PC-3 (cell line): ENCODE measurements around the gene TSEN2. TPM values are rescaled to one million over a fixed set of nuclear protein-coding genes. Genes with fewer than 3 reads are reported as not detected.

Experiments
- ATAC-seq: fragments of 200-7000 bp; cut with Tn5 transposase; 2 replicates; pipeline ENCODE4 v1.9.1; 2020; ENCODE audit warnings: mild to moderate bottlenecking, moderate library complexity
- BruUV-seq: library from RNA; stranded (reverse); fragments of 400-500 nt; replicated peaks from 2 replicates; lab custom pipeline; 2021; lab: Mats Ljungman, UMichigan
- CTCF ChIA-PET: fragments of 300-600 bp; sonication (Branson Sonifier 250); formaldehyde crosslinking; loops from one replicate; lab custom pipeline; 2022; ENCODE audit warnings: antibody characterized with exemption; lab: Charles Lee
- POLR2A ChIA-PET: fragments of 300-600 bp; sonication (Branson Sonifier 250); formaldehyde crosslinking; loops from one replicate; lab custom pipeline; 2022; ENCODE audit warnings: antibody characterized with exemption; ENCODE audit not compliant: unreplicated experiment; lab: Charles Lee
- DNase-seq: peaks from one replicate; pipeline ENCODE4 v3.0.0-alpha.2; 2015
- H2AFZ ChIP-seq: fragments of 300-600 bp; sonication (generic); 2 replicates; pipeline ENCODE4 v1.6.0; 2016; ENCODE audit warnings: antibody characterized with exemption, low read length
- H3F3A ChIP-seq: fragments of 300-600 bp; sonication (generic); one replicate; pipeline ENCODE4 v1.6.0; 2017; ENCODE audit warnings: antibody characterized with exemption, low read length, control low read depth, mild to moderate bottlenecking; ENCODE audit not compliant: unreplicated experiment
- H3K27ac ChIP-seq: fragments of 300-600 bp; sonication (generic); 2 replicates; pipeline ENCODE4 v1.5.1; 2016; ENCODE audit warnings: mild to moderate bottlenecking, low read length
- H3K27me3 ChIP-seq: fragments of 300-600 bp; sonication (generic); 2 replicates; pipeline ENCODE4 v1.6.1; 2016; ENCODE audit warnings: low read length, mixed read lengths
- H3K36me3 ChIP-seq: fragments of 300-600 bp; sonication (generic); 2 replicates; pipeline ENCODE4 v1.6.1; 2016; ENCODE audit warnings: low read depth, mixed run types, low read length, mixed read lengths
- H3K4me1 ChIP-seq: fragments of 300-600 bp; sonication (generic); 2 replicates; pipeline ENCODE4 v1.5.1; 2016; ENCODE audit warnings: low read length; ENCODE audit not compliant: insufficient read depth
- H3K4me2 ChIP-seq: fragments of 300-600 bp; sonication (generic); 2 replicates; pipeline ENCODE4 v1.6.0; 2016; ENCODE audit warnings: low read length
- H3K4me3 ChIP-seq: fragments of 300-600 bp; sonication (generic); 2 replicates; pipeline ENCODE4 v1.5.1; 2016; ENCODE audit warnings: mild to moderate bottlenecking, low read length, mixed read lengths
- H3K79me2 ChIP-seq: fragments of 300-600 bp; sonication (generic); 2 replicates; pipeline ENCODE4 v1.6.1; 2017; ENCODE audit warnings: low read length, mixed read lengths
- H3K9ac ChIP-seq: fragments of 300-600 bp; sonication (generic); 2 replicates; pipeline ENCODE4 v1.6.0; 2016; ENCODE audit warnings: mild to moderate bottlenecking, low read length
- H3K9me2 ChIP-seq: fragments of 300-600 bp; sonication (generic); replicated peaks from 2 replicates; pipeline ENCODE4 v1.6.1; 2016; ENCODE audit warnings: mixed run types, low read length, mixed read lengths
- H3K9me3 ChIP-seq: fragments of 300-600 bp; sonication (generic); 2 replicates; pipeline ENCODE4 v1.6.1; 2016; ENCODE audit warnings: low read length, mixed read lengths
- H4K20me1 ChIP-seq: fragments of 300-600 bp; sonication (generic); 2 replicates; pipeline ENCODE4 v1.6.1; 2016; ENCODE audit warnings: low read length, mixed read lengths
- CTCF ChIP-seq: fragments of 300-600 bp; sonication (generic); conservative IDR thresholded peaks from 2 replicates; pipeline ENCODE4 v1.5.1; 2017; ENCODE audit warnings: antibody characterized with exemption, low read depth, mild to moderate bottlenecking, low read length
- EZH2 ChIP-seq: fragments of 300-600 bp; sonication (generic); IDR thresholded peaks from one replicate; pipeline ENCODE4 v1.6.1; 2017; ENCODE audit warnings: antibody characterized with exemption, mild to moderate bottlenecking, low read length; ENCODE audit not compliant: unreplicated experiment
- EZH2phosphoT487 ChIP-seq: fragments of 300-600 bp; sonication (generic); IDR thresholded peaks from 2 replicates; pipeline ENCODE4 v1.6.1; 2018; ENCODE audit warnings: mild to moderate bottlenecking, antibody characterized with exemption, low read length, borderline replicate concordance
- intact Hi-C: fragments of 100-400 bp; cut with micrococcal nuclease; formaldehyde crosslinking; loops from 2 replicates; pipeline ENCODE4 v1.9.0; 2023
- total RNA-seq: library from RNA; depleted of rRNA; stranded (reverse); fragments of >200 nt; gene quantifications from 2 replicates; pipeline ENCODE4 v1.2.3, GENCODE V29; 2014

TSEN2 gene
- total RNA-seq, 1 experiment from 2014 or later, result 40.2 TPM

DNA sequence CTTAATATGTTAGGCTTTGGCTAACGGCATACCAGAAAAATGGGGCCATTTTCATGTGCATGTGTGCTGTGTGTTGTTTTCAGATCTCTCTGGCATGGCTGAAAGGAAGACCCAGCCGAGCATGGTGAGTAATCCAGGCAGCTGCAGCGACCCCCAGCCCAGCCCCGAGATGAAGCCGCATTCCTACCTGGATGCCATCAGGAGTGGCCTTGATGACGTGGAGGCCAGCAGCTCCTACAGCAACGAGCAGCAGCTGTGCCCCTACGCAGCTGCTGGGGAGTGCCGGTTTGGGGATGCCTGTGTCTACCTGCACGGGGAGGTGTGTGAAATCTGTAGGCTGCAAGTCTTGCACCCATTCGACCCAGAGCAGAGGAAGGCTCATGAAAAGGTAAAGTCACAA lies 87.7 kb downstream of the TSEN2 start:
- Histone ChIP-seq H3K4me3 (no peak overlapping the region), H3F3A (no peaks in the 10 kb centered on the region), H3K9ac (no peak overlapping the region), H3K9me2 (no peaks in the 10 kb centered on the region), H4K20me1 (peaks cover 8% of the 10 kb centered on the region; the same call in 1 of the 2 replicates), H3K4me2 (no peak overlapping the region), H3K9me3 (no peaks in the 10 kb centered on the region), H3K27ac (no peak overlapping the region), H3K4me1 (no peaks in the 10 kb centered on the region), H2AFZ (no peak overlapping the region), H3K36me3 (peaks cover 65% of the 10 kb centered on the region), H3K27me3 (no peaks in the 10 kb centered on the region), H3K79me2 (peaks cover 21% of the 10 kb centered on the region)
- intact Hi-C loops, result no loop called here
- TF ChIP-seq EZH2, result no peak
- no peak for TF ChIP-seq EZH2phosphoT487
- no peak for TF ChIP-seq CTCF
- ChIA-PET CTCF (no interaction called here), POLR2A (no interaction called here)
- DNase-seq (no peak), ATAC-seq (no peak)
- BruUV-seq, result no TSS peak

DNA sequence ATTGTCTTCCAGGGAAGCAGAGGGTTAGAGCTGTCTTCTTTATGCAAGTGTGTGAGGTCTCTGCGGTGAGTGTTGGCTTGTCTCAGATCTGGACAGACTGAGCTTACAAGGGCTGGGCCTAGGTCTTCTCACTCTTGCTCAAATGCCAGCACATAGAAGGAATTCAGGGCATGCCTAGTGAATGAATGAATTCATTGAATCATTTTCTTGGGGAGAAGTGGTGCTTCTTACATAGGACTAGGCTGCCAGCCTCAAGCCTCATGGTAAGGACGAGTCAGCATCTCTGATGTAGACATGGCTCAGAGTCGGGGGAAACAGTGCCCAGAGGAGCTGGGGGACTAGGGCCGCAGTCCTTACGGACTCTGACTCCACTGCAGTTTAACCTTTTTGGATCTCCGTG lies 89.9 kb downstream of the TSEN2 start:
- ChIA-PET POLR2A (no interaction called here), CTCF (no interaction called here)
- intact Hi-C loops, result no loop called here
- Histone ChIP-seq H3F3A (no peaks in the 10 kb centered on the region), H3K4me1 (no peaks in the 10 kb centered on the region), H3K27me3 (no peaks in the 10 kb centered on the region), H2AFZ (no peak overlapping the region), H3K9ac (no peak overlapping the region), H3K4me3 (no peak overlapping the region), H3K36me3 (peaks cover 66% of the 10 kb centered on the region), H3K79me2 (no peaks in the 10 kb centered on the region), H4K20me1 (no peaks in the 10 kb centered on the region), H3K9me2 (no peaks in the 10 kb centered on the region), H3K27ac (no peak overlapping the region), H3K9me3 (no peaks in the 10 kb centered on the region), H3K4me2 (no peak overlapping the region)
- ATAC-seq, result no peak
- DNase-seq, result no peak
- TF ChIP-seq EZH2phosphoT487 (no peak), CTCF (no peak), EZH2 (no peak)
- no TSS peak for BruUV-seq

DNA sequence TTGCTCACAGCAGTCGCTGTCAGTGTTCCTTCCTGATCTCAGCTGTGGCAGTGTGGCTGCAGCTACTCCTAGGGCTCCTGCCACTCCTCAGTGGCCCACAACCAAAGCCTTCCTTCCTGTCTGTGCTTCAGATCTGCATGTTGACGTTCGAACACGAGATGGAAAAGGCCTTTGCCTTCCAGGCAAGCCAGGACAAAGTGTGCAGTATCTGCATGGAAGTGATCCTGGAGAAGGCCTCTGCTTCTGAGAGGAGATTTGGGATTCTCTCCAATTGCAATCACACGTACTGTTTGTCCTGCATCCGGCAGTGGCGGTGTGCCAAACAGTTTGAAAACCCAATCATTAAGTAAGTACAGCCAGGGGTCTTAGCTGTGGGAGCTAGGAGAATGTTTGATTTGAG lies 90.4 kb downstream of the TSEN2 start:
- no peak overlapping the region for H2AFZ ChIP-seq
- no peaks in the 10 kb centered on the region for H3K79me2 ChIP-seq
- CTCF ChIA-PET, result no interaction called here
- no peaks in the 10 kb centered on the region for H3K27me3 ChIP-seq
- H3K27ac ChIP-seq, result no peak overlapping the region
- no peaks in the 10 kb centered on the region for H3K9me2 ChIP-seq
- 0 out of 2 replicates have a peak, but pooled peaks cover 3% of the 10 kb centered on the region for H3K4me1 ChIP-seq
- POLR2A ChIA-PET, result no interaction called here
- peaks cover 69% of the 10 kb centered on the region for H3K36me3 ChIP-seq
- no peak overlapping the region for H3K4me3 ChIP-seq
- H3K9ac ChIP-seq, result no peak overlapping the region
- intact Hi-C loops, result no loop called here
- H3K4me2 ChIP-seq, result no peak overlapping the region
- H3F3A ChIP-seq, result no peaks in the 10 kb centered on the region
- no peaks in the 10 kb centered on the region for H3K9me3 ChIP-seq
- no peak for TF ChIP-seq CTCF
- TF ChIP-seq EZH2phosphoT487, result no peak
- no peak for TF ChIP-seq EZH2
- ATAC-seq (no peak), DNase-seq (no peak)
- no TSS peak for BruUV-seq
- no peaks in the 10 kb centered on the region for H4K20me1 ChIP-seq
